ENCODE results near the gene FTO.

The FTO gene

DNA sequence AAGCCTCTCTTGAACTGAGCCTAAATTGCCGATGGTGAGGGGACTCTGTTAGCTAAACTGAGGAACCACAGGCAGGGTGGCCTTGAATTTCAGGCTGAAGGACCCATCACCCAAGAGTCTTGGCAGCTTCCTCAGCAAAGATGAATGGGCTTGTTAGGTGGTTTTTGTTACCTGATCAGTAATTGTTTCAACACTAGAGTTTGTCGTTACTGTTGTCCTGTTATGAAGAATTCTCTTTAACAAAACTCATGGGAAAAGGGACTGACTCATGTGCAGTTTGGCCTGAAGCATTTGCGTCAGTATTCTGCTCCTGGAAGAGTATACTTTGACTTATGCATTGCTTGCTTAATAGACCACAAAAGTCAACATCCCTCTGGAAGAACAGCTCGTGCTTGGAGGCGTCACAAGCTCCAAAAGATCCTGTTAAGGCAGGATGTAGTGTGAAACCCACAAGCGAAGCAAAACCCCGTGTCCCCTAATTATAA lies 376.6 kb downstream of the FTO start:
- H3K27ac ChIP-seq = peak overlapping the region; percentile 69

DNA sequence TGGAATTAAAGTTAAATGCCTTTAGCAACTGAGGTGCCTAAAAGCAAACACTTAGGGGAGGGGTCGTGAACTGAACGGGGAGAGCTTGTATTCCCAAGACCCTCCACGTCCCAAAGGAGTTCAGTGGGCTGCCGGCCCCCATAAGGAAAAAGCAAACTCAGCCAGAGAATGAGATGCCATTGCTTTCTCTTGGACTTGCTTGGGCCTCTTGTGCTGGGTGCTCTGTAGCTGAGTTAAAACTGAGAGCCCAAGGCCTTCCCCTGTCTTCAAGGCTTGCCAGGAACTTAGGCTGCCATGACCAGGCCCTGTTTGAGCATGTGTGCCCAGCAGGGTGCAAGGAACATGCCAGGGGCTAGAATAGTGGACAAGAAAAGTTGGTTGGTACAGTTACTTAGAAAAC lies 382.8 kb downstream of the FTO start:
- no peak for TF ChIP-seq ZFX (IDR thresholded peaks at IDR 0.05; ENCODE audit: borderline replicate concordance)
- TF ChIP-seq, protein P1, sequence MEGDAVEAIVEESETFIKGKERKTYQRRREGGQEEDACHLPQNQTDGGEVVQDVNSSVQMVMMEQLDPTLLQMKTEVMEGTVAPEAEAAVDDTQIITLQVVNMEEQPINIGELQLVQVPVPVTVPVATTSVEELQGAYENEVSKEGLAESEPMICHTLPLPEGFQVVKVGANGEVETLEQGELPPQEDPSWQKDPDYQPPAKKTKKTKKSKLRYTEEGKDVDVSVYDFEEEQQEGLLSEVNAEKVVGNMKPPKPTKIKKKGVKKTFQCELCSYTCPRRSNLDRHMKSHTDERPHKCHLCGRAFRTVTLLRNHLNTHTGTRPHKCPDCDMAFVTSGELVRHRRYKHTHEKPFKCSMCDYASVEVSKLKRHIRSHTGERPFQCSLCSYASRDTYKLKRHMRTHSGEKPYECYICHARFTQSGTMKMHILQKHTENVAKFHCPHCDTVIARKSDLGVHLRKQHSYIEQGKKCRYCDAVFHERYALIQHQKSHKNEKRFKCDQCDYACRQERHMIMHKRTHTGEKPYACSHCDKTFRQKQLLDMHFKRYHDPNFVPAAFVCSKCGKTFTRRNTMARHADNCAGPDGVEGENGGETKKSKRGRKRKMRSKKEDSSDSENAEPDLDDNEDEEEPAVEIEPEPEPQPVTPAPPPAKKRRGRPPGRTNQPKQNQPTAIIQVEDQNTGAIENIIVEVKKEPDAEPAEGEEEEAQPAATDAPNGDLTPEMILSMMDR (IDR thresholded peaks at IDR 0.05) = no peak
- no peak overlapping the region for H3K27ac ChIP-seq

More for the DNA sequence above, 376.6 kb downstream of the FTO start:
- TF ChIP-seq, protein P1 (IDR thresholded peaks at IDR 0.05) = no peak
- no peak for TF ChIP-seq ZFX (IDR thresholded peaks at IDR 0.05; ENCODE audit: borderline replicate concordance)

DNA sequence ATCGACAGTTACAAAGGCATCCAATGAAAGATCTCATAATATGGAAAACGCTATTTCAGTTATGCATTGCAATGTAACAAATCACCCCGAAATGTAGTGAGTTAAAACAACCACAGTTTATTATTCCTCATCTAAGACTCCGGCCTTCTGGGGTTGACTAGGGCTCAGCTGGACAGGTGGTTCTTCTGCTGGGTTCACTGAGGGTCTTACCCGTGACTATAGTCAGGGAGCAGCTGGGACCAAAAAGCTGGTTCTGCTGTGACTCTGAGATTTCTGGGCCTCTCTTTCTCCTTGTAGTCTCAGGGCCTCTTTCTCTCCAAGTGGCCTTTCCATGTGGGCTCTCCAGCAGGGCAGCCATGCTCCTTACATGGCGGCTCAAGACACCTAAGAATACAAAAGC lies 386.6 kb downstream of the FTO start:
- TF ChIP-seq, protein P1 (IDR thresholded peaks at IDR 0.05) = no peak
- no peak for TF ChIP-seq ZFX (IDR thresholded peaks at IDR 0.05; ENCODE audit: borderline replicate concordance)
- H3K27ac ChIP-seq = no peak overlapping the region

DNA sequence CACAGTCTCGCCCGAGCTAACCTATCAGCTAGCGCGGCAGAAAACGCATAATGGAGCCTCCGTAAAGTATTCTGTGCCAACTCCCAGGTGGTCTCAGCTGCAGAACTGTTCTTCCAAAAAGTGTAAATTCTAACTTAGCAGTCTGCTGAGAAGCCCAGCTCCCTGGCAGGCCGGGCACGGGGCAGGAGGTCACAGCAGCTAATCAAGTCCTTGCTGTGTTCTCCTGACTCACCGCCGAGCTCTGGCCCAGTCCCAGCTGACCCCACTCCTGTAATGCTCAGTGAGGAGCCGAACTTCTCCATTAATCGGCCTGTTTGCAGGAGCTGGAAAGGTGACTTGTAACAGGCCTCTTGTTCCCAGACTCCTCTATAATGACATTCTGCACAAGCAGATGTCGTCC lies 389.3 kb downstream of the FTO start:
- TF ChIP-seq, protein P1 (IDR thresholded peaks at IDR 0.05) = no peak
- TF ChIP-seq ZFX (IDR thresholded peaks at IDR 0.05; ENCODE audit: borderline replicate concordance) = no peak
- no peak overlapping the region for H3K27ac ChIP-seq

DNA sequence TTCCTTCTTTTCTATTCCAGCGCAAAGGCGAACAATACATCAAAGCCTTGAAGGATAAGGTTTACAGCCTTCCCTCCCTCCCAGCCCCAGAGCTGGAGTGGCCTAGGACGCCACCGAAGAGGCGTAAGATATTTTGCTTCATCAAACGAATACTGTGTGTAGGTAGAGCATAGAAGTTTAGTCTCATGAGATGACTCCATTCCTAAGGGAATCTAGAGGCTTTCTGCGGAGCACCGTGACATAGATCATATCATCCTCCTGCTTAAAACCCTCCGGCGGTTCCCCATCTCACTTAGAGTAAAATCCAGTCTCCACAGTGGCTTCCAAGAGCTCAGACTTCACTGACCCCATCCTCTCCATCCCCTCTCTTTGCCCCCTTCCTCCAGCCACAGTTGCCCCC lies 390.7 kb downstream of the FTO start:
- TF ChIP-seq ZFX (IDR thresholded peaks at IDR 0.05; ENCODE audit: borderline replicate concordance) = no peak
- TF ChIP-seq, protein P1 (IDR thresholded peaks at IDR 0.05) = no peak
- no peak overlapping the region for H3K27ac ChIP-seq

DNA sequence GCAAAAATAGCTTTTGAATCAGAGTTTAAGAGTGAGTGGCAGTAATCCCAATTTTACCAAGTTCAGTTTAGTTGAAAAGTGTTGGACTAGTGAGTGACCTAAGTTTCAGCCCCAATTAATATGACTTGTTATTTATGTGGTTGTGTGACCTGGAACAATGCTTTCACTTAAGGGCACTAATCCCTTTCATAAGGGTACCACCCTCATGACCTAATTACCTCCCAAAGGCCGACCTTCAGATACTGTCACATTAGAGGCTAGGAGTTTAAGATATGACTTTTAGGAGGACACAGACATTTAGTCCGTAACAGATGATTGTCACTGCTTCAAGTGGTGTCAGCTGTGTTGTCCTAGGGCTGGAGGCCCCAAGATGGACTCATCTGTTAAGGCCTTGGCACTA lies 392.7 kb downstream of the FTO start:
- TF ChIP-seq, protein P1 (IDR thresholded peaks at IDR 0.05) = no peak
- no peak for TF ChIP-seq ZFX (IDR thresholded peaks at IDR 0.05; ENCODE audit: borderline replicate concordance)
- H3K27ac ChIP-seq = no peak overlapping the region

DNA sequence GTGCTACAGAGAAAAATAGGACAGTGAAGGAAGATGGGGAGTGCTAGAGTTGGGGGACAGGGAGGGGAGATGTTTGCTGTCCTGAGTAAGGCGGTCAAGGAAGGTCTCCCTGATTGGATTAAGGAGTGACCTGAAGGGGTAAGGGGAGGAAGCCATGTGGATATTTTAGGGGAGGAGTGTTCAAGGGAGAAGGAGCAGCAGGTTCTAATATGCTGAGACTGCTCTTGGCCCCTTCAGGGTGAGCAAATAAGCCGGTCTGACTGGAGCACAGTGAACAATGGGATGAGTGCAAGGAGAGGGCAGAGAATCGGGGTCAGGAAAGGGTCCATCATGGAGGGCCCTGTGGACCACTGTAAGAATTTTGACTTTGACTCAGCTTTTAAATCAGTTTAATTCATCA lies 393.8 kb downstream of the FTO start:
- TF ChIP-seq, protein P1 (IDR thresholded peaks at IDR 0.05) = no peak
- no peak for TF ChIP-seq ZFX (IDR thresholded peaks at IDR 0.05; ENCODE audit: borderline replicate concordance)
- no peak overlapping the region for H3K27ac ChIP-seq
